GM12873 (cell line): ENCODE data around the gene ZFPM1.

Source experiments
- CTCF ChIP-seq: IDR thresholded peaks from 2 replicates; pipeline ENCODE4 v1.5.1; 2012; ENCODE audit warnings: low read depth, mild to moderate bottlenecking, moderate library complexity, low read length, control low read depth; ENCODE audit not compliant: insufficient read depth; ENCODE audit errors: missing control alignments

ZFPM1 gene

GRCh38 chr16:88460496-88461330 is 7.6 kb downstream of the ZFPM1 start:
- TF ChIP-seq CTCF = no peak

GRCh38 chr16:88461331-88462269 is 8.5 kb downstream of the ZFPM1 start:
- TF ChIP-seq CTCF = no peak

DNA sequence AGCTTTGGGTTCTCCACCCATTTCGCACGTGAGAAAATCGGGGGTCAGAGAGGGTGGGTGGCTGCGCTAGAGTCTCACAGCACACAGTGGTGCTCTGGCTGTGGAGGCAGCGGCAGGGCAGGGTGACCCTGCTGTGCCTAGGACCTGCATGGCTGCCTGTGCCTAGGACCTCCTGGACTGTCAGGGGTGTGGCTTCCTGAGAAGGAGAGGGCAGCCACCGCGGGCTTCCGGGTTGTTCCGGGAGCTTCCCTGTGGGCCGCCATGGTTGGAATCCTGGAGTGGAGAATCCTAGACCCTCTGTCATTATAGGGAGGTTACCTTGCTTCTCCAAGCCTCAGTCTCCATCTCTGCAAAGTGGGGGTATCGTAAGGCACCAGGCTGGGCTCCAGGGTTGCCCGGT is 9.3 kb downstream of the ZFPM1 start:
- TF ChIP-seq CTCF = no peak

- no peak for TF ChIP-seq CTCF
These were observed 10.3 kb downstream of the ZFPM1 start for GRCh38 chr16:88463411-88463810.

- TF ChIP-seq CTCF = no peak
These were observed 11.6 kb downstream of the ZFPM1 start for GRCh38 chr16:88464447-88465318.

GRCh38 chr16:88465387-88465983 is 12.4 kb downstream of the ZFPM1 start:
- TF ChIP-seq CTCF = no peak
